ENCODE data around the gene NALCN.

Gene NALCN

DNA sequence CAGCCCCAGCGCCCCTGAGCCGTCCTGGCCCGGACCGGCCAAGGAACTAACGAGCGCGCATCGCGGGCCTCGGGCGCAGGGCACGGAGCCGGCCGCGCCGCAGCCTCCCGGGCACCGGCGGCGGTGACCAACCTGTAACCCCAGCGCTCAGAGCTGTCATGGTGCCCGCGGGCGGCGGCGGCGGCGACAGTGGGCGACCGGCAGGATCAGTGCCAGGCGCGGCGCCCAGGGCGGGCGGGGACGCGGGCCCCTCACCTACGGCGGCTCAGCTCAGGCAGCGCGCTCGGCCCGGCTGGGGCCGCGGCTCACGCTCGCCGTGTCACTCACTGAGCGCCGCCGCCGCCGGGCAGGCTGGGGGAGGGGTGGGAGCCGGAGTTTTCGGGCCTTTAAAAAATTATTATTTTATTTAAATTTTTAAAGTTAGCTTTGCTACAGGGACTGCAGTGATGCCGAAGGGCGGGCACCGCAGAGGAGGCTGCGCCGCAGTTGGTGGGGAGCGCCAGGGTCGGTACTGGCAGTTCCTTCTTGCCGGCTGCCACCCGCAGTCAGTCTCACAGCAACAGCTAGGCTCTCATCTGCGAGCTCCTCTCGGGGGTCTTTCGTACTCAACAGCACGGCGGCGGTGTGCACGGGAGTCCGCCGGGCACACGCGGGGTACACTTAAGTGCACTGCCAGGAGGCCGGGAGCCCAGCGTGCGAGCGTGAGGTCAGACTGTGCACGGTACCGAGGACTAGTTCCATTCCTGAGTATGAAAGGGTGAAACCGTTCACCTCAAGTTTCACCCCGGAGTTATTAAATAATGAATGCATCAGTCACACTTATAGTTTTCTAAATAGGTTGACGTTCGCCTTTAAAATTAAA lies at the start of gene NALCN:
Gene NALCN (minus strand): TSS at position 328 of the 862 bp plus-strand sequence. CDS start 17,382 bp downstream, outside the sequence.
- no peak for TF ChIP-seq GATA3 (IDR thresholded peaks at IDR 0.05; ENCODE audit: low read depth, low read length)
- no peak for TF ChIP-seq GATA2 (IDR thresholded peaks at IDR 0.05; ENCODE audit: low read depth, low read length)

DNA sequence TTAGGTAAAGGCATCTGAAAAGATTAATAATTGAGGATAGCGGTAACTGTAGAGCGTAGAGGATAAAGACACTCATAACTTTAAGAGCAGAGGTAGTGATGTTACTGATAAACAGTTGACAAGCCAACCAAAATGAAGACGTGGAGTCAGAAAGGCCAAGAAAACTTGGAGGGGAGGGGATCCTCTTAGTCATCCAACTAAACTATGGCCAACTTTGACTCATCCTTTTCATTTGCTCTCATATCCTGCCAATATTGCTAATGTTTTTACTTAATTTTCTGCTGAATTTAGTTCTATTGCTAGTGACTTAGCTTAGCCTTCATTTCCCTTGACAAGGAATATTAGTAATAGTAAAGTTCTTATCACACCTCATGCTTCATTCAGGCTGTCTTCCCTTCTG lies 49.6 kb upstream of the NALCN start:
- TF ChIP-seq GATA2 (IDR thresholded peaks at IDR 0.05; ENCODE audit: low read depth, low read length) (no peak), GATA3 (IDR thresholded peaks at IDR 0.05; ENCODE audit: low read depth, low read length) (no peak)

DNA sequence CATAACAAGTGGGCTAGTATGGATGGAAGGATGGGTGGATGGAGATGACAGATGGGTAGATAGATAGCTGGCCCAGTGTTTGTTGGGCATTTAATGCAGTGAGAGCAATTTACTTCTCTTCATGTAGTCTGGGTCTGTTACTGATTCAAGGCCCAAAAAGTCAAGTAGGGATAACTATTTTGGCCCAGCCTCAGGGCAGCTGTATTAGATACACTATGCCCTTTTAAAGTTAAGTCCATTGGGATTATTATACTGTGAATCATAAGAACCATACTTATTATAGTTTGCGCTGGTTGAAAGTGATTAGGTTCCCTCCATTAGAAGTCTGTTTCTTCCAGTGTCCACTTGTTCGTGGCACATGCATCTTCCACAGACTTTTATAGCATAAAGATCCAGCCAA lies 40.9 kb upstream of the NALCN start:
- no peak for TF ChIP-seq GATA3 (IDR thresholded peaks at IDR 0.05; ENCODE audit: low read depth, low read length)
- no peak for TF ChIP-seq GATA2 (IDR thresholded peaks at IDR 0.05; ENCODE audit: low read depth, low read length)

DNA sequence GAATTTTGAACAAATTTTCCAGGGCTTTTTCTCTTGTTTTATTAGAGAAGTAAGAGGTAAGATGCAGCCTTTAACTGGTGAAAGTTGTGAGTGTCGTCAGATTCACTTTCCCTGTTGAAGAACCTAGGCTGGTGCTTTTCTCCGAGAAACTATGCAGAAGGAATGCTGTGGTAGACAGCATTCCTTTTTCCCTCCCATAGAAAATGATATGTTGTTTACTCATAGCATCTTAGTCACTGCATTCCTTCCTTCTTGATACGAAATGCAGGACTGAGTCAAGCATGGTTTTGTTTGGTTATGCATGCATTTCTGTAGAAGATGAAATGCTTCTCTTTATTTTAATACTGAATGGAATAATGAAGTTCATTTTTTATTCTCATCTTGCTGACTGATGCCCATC lies 39.6 kb upstream of the NALCN start:
- TF ChIP-seq GATA2 (IDR thresholded peaks at IDR 0.05; ENCODE audit: low read depth, low read length) (no peak), GATA3 (IDR thresholded peaks at IDR 0.05; ENCODE audit: low read depth, low read length) (no peak)

DNA sequence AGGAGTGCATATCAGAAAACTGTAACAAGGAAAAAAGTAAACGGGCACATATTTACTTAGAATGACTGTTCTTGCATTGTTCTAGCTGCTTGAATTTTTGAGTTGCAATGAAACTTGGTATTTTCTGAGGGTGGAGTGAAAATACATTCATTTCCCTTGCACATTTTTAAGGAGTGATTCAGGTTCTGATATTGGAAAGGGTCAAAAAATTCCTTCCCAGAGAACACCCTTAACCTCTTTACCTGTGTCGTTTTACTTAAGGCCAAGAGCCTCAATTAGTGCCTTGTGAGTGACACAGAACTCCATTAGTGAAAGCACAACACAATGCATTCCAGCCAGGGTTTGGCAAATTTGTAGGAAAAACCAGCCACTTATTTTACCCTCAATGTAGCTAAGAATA lies 38.5 kb upstream of the NALCN start:
- TF ChIP-seq GATA2 (IDR thresholded peaks at IDR 0.05; ENCODE audit: low read depth, low read length) (no peak), GATA3 (IDR thresholded peaks at IDR 0.05; ENCODE audit: low read depth, low read length) (no peak)

DNA sequence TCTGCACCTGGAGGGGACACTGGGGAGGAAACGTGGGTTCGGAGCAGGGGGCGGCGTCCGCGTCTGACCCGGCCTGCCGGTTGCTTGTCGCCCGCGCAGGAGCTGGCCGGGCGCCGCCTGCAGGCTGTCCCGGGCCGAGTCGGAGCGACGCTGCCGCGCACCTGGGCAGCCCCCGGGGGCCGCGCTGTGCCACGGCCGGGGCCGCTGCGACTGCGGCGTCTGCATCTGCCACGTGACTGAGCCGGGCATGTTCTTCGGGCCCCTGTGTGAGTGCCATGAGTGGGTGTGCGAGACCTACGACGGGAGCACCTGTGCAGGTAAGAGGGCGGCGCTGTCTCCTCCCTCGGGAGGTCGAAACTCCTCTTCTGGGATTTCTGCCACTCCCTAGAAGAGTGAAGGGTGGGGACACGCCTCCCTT lies 37.5 kb upstream of the NALCN start:
- no peak for TF ChIP-seq GATA3 (IDR thresholded peaks at IDR 0.05; ENCODE audit: low read depth, low read length)

DNA sequence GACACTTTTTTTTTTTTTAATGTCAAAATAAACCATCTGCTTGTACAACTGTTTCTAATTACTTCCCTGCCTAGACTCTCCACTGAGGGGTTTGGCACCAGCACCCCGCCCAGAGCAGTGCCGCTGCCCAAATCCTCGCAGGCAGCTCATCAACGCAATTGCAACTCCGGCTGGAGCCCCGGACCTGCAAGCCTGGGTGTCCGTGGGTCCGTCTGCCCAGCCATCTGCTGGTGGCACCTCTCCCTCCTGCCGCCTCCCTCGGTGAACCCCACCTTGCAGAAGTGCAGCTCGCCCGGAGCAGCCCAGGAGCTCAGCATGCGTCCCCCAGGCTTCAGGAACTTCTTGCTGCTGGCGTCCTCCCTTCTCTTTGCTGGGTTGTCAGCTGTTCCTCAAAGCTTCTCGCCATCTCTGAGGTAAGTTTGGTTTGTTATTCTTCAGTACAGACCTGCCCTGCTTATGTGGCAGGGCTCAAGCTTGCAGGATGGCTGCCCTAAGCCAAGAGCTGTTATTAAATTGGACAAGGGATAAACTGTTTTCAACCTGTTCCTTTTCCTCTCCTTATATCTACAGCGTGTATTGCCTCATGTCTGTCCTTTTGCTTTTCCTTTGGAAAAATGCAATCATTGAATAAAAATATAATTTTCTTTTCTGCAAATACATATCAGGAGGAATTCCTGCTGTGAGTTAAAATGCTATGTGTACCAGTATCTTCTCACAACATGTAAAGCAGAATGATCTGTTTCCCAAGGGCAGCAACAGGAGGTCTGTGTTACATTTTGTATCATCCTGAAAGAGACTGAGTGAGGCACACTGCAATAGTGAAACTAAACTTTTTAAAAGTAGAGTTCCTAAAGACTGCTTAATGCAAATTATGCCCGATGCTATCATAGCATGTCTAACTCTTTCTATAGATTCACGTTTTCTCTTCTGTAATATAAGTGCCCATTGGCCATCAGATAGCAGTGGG lies 36.5 kb upstream of the NALCN start, which contains the start of gene ITGBL1:
Gene ITGBL1 (plus strand): TSS at position 157 of the 967 bp plus-strand sequence. CDS start 159 bp downstream, at position 316.
- TF ChIP-seq GATA2 (IDR thresholded peaks at IDR 0.05; ENCODE audit: low read depth, low read length): no peak
- TF ChIP-seq GATA3 (IDR thresholded peaks at IDR 0.05; ENCODE audit: low read depth, low read length): no peak

DNA sequence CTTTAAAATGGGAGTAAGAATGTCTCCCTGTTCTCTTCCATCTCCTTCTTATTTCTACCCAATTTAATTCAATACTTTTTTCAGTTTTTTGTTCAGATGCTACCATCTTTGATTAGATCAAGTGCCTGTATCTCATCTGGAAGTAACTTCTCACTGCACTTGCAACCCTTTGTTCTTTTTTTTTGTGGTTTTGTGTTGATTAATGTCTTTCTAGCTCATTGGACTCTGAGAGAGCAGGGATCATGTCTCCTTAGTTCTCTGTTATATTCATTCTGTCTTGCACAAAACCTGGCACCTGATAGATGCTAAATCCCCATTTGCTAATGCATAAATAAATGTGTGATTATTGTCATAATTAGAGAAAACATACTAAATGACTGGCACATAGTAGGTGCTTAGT lies 35.3 kb upstream of the NALCN start:
- no peak for TF ChIP-seq GATA3 (IDR thresholded peaks at IDR 0.05; ENCODE audit: low read depth, low read length)
- TF ChIP-seq GATA2 (IDR thresholded peaks at IDR 0.05; ENCODE audit: low read depth, low read length): no peak

DNA sequence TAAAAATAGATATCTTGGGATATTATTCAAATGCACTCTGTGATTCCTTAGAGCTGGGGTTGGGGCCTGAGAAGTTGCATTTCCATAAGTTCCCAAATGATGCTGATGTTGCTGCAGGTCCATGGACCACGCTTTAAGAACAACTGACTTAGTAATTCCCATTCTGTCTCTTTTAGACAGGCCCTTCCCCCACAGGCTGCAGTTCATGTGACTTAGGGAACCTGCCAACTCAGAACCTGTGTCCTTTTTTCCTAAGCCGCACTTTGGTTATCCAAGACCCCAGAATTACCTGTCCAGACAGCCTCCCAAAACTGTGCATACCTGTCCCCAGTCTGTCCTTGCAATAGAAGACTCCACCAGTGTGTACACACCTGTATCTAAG lies 34.4 kb upstream of the NALCN start:
- TF ChIP-seq GATA2 (IDR thresholded peaks at IDR 0.05; ENCODE audit: low read depth, low read length) (no peak), GATA3 (IDR thresholded peaks at IDR 0.05; ENCODE audit: low read depth, low read length) (no peak)

DNA sequence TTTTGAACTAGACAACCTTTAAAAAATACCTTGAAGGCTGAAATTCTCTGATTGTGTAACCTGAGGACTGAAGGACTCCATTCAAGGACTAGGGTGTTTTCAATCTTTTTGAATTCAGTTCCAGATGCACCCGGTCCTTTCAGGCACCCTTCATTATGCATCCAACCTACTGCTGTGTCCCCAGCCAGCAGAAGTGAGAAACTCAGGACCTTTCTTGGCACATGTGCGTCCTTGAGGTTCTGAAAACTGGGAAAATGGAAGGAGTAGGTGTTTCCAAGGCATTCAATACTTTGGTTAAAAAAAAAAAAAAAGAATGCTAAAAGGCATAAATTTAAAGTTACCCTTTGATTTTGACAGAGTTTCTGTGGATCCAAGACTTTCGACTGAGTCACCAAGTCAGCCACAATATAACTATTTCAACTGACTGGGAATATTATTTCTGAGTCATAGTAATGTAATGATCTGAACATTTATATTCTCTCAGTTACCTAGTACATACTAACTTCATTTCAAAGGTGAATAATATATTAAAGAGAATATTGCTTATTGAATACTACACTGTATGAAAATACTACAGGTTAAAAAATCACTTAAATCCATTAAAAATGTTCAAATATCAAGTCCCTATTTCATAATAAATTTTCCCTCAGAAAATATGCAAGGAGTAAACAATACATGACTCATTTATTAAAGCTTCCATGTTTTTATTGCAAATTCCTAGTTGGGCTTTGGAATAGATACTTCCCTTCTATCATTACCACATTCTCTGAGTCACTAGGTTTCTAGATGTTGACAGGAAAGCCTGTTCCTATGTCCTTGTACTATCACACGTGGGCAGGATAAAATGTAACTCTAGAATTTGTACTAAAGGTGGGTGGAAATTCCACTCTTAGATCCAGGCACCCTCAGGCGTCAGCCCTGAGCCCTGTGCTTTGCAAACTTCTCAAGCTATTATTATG lies 33.8 kb upstream of the NALCN start:
- TF ChIP-seq GATA2 (IDR thresholded peaks at IDR 0.05; ENCODE audit: low read depth, low read length) (no peak), GATA3 (IDR thresholded peaks at IDR 0.05; ENCODE audit: low read depth, low read length) (no peak)

DNA sequence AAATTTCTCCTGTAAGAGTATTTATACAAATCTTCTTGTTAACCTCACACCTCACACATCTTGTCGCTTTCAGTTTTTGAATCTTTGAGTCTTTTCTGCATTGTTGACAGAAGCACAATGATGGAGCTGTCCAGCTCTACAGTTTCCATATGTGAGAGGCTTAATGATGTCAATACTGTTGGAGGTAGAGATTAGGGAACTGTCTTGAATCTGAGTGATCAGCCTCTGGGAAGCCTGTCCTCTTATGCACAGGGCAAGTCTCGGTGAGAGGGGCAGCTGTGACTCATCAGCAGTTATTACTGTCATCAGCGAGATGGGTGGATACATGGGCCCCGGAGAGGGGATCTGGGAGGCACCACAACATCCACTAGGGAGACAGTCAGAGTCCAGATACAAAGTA lies 31.5 kb upstream of the NALCN start:
- TF ChIP-seq GATA2 (IDR thresholded peaks at IDR 0.05; ENCODE audit: low read depth, low read length) (no peak), GATA3 (IDR thresholded peaks at IDR 0.05; ENCODE audit: low read depth, low read length) (no peak)

DNA sequence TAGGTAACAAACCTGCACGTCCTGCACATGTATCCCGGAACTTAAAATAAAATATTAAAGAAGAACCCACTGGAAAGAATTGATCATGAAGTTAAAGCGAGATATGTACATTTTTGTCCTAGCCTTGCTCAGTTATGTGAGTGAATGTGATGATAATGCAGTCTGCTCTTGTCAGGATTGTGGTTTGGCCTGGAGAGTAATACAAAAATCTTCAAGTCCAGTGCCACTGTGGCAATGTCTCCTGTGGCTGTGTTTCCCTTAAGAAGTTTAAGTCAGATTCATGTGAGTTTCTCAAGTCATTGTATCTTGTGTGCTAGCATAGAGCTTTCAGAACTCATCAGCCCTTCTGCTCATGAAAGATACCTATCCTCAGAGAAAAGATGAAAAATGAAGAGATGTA lies 18.2 kb upstream of the NALCN start:
- no peak for TF ChIP-seq GATA2 (IDR thresholded peaks at IDR 0.05; ENCODE audit: low read depth, low read length)
- no peak for TF ChIP-seq GATA3 (IDR thresholded peaks at IDR 0.05; ENCODE audit: low read depth, low read length)

DNA sequence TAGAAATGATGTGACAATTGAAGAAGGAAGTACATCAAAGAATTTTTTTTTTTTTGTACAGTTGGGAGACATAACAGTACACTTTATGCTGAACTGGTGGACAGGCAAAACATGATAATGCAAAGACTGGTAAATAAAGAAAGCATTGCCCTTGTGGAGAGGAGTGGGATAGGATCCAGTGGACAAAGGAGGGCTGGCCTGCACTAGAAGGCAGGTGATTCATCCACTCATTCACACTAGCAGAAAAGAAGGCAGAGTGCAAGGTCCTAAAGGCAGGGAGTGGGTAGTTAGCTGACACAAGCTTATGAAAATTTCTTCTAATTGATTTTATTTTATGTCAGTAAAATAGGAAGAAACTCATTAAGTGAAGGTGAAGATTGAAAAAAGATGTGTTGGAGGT lies 17.6 kb upstream of the NALCN start:
- TF ChIP-seq GATA3 (IDR thresholded peaks at IDR 0.05; ENCODE audit: low read depth, low read length) (no peak), GATA2 (IDR thresholded peaks at IDR 0.05; ENCODE audit: low read depth, low read length) (no peak)
